Urinary bladder (tissue), 4 donors: ENCODE data around the gene TMPRSS11E. TPM values are rescaled to one million over a fixed set of nuclear protein-coding genes. Genes with fewer than 3 reads are reported as not detected.
A peak's percentile ranks its signal among the peaks of the same experiment; 100 is the strongest.
"Not testable (repeated sequence)": the region's sequence is repeated elsewhere in the genome, so short reads cannot be mapped to it uniquely, and the experiment has no call there.

ENCODE experiments used
- DNase-seq: peaks from one replicate; pipeline ENCODE4 v3.0.0-alpha.2; 2015; ENCODE audit errors: extremely low spot score
- H3K27ac ChIP-seq: one replicate; pipeline ENCODE4 v1.5.1; 2013; ENCODE audit warnings: low read depth, mild to moderate bottlenecking, moderate library complexity
- H3K36me3 ChIP-seq: one replicate; pipeline ENCODE4 v1.6.1; 2013; ENCODE audit warnings: mild to moderate bottlenecking, moderate library complexity; ENCODE audit not compliant: insufficient read depth
- H3K4me1 ChIP-seq: one replicate; pipeline ENCODE4 v1.6.1; 2013; ENCODE audit warnings: mild to moderate bottlenecking, moderate library complexity; ENCODE audit not compliant: insufficient read depth
- H3K4me3 ChIP-seq: one replicate; pipeline ENCODE4 v1.5.1; 2013; ENCODE audit warnings: low read depth, low read length
- WGBS: extraction: QIAGEN DNeasy Blood & Tissue Kit; methylation state at CpG from one replicate; pipeline ENCODE4 v1.1.7; 2013; 5-methylcytosine and 5-hydroxymethylcytosine counted together
- polyA plus RNA-seq: library from polyadenylated mRNA; stranded (reverse); fragments of 200-250 nt; gene quantifications from one replicate; pipeline ENCODE4 v1.2.3, GENCODE V29; 2013
- total RNA-seq: library from RNA; depleted of rRNA; stranded (reverse); fragments of >200 nt; gene quantifications from one replicate; pipeline ENCODE4 v1.2.3, GENCODE V29; 2014
- donor health status: healthy with polysubstance abuse.
- donor health status: healthy.

TMPRSS11E gene, protein sequence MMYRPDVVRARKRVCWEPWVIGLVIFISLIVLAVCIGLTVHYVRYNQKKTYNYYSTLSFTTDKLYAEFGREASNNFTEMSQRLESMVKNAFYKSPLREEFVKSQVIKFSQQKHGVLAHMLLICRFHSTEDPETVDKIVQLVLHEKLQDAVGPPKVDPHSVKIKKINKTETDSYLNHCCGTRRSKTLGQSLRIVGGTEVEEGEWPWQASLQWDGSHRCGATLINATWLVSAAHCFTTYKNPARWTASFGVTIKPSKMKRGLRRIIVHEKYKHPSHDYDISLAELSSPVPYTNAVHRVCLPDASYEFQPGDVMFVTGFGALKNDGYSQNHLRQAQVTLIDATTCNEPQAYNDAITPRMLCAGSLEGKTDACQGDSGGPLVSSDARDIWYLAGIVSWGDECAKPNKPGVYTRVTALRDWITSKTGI
- total RNA-seq (34.7 TPM), polyA plus RNA-seq (2.2 TPM)

DNA sequence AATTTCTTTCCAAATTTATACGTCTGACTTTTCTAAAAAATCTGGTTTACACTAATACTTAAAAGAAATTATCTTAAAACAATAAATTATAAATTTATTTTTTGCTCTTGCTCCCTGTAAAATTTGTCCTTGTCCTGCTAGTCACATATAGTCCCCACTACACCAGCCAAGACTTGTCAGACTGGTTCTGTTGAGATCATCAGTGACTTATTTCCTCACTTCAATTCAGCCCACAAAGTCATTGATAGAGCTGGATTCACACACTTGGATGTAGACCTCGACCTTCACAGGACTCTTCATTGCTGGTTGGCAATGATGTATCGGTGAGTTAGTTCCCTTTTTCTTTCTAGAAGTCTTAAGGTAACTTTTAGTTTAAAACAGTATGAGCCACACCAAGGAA lies at the start of gene TMPRSS11E:
TMPRSS11E (plus strand) TSS at position 263 of the 400 bp plus-strand sequence; CDS start at position 313, 50 bp downstream.
- DNase-seq = no peak
- whole genome bisulfite sequencing = 75% methylated on average over 3 of the region's 3 CpGs
- H3K27ac ChIP-seq = peak within 1 kb of the TSS; percentile 23
- H3K36me3 ChIP-seq = no peaks in the 10 kb centered on the region
- no peak within 1 kb of the TSS for H3K4me3 ChIP-seq
- H3K4me1 ChIP-seq = no peaks in the 10 kb centered on the region

DNA sequence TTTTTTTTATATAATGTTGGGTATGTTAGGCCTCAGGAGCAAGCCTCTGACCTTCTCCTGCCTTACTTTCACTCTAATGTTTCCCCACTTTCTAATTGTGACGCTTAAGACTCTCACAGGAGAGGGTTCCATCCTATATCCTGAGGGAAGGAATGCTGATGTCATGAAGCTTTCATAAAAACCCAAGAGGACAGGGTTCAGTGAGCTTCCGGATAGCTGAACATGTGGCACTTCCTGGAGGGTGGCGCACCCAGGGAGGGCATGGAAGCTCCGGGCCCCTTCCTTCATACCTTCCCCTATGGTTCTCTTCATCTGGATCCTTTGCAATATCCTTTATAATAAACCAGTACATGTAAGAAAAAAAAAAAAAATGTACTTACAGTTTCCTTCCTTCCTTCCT lies 48.0 kb upstream of the TMPRSS11E start:
- WGBS = 91% methylated on average over 4 of the region's 4 CpGs
- Histone ChIP-seq H3K4me1 (no peaks in the 10 kb centered on the region), H3K27ac (no peak overlapping the region), H3K4me3 (no peak overlapping the region), H3K36me3 (no peaks in the 10 kb centered on the region)
- no peak for DNase-seq

DNA sequence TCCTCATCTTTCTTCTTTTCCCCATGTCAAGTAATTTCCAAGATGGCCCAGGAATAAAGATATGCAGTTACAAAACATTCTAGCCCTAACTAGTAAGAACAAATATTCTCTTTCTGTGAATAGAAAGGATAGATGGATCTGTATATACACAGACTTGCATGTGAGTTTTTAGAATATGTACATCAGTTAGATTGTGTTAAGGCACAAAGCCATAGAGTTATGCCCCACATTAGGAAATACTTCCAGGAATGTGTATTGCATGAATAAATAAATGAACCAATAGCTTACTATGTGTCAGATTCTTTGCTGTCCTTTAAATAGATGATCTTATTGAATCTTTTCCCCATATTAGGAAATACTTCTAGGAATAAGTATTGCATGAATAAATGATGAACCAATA lies 46.0 kb upstream of the TMPRSS11E start:
- H3K4me3 ChIP-seq = no peak overlapping the region
- H3K36me3 ChIP-seq = no peaks in the 10 kb centered on the region
- DNase-seq = no peak
- no peak overlapping the region for H3K27ac ChIP-seq
- no peaks in the 10 kb centered on the region for H3K4me1 ChIP-seq

DNA sequence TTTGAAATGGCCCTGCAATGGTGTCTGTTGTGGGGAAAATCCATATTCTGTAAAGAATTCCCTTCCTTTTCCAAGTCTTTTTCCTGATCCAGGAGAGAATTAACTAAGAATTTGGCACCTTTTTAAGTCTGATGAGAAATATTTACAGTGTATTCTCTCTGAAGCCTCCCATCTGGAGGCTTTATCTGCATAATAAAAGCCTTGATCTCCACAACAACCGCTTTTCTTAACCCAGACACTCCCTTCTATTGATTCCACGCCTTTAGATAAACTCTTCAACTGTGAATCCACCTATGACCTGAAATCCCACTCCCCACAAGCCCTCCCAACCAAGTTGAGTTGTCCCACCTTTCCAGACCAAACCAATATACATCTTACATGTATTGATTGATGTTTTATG lies 43.1 kb upstream of the TMPRSS11E start:
- no peaks in the 10 kb centered on the region for H3K36me3 ChIP-seq
- DNase-seq = no peak
- H3K4me3 ChIP-seq = no peak overlapping the region
- no peak overlapping the region for H3K27ac ChIP-seq
- WGBS = 53% methylated on average over 2 of the region's 2 CpGs
- H3K4me1 ChIP-seq = no peaks in the 10 kb centered on the region

DNA sequence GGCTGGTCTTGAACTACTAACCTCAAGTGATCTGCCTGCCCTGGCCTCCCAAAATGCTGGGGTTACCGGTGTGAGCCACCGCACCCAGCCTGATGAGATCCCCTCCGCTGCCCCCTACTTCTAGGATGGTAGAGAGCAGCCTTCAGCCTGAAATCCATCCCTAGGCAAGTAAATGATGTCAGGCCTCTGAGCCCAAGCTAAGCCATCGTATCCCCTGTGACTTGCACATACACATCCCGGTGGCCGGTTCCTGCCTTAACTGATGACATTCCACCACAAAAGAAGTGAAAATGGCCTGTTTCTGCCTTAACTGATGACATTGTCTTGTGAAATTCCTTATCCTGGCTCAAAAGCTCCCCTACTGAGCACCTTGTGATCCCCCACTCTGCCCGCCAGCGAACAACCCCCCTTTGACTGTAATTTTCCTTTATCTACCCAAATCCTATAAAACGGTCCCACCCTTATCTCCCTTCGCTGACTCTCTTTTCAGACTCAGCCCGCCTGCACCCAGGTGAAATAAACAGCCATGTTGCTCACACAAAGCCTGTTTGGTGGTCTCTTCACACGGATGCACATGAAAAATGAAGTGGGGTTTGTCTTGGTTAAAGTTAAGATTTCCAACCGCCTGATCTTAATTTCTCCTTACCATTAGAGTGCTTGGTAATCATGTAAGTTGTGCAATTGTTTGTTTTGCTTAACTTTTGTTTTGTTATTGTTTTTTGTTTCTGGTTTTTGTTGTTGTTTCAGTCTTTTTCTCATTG lies 41.4 kb upstream of the TMPRSS11E start:
- not testable (repeated sequence) for H3K4me3 ChIP-seq, H3K4me1 ChIP-seq, H3K36me3 ChIP-seq, DNase-seq, H3K27ac ChIP-seq
- 67% methylated on average over 13 of the region's 13 CpGs for WGBS

DNA sequence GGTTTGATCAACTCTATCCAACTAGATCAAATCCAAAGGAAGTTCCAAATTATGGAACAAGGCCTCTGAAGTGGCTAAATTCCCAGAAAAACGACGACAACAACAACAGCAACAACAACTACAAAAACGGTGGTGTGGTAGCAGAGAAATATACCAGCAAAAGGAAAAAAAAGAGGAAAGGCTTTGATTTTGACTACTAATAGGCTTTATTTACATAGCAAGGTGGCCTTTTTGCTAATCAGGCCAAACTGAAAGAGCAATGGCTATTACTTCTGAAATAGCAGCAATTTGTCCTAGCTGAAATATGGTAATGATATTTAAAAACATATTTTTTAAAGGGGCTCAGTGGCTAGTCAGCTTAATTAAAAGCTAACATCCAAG lies 40.8 kb upstream of the TMPRSS11E start:
- no peaks in the 10 kb centered on the region for H3K36me3 ChIP-seq
- H3K4me3 ChIP-seq = no peak overlapping the region
- 32% methylated on average over 3 of the region's 3 CpGs for WGBS
- no peak for DNase-seq
- no peaks in the 10 kb centered on the region for H3K4me1 ChIP-seq
- no peak overlapping the region for H3K27ac ChIP-seq

DNA sequence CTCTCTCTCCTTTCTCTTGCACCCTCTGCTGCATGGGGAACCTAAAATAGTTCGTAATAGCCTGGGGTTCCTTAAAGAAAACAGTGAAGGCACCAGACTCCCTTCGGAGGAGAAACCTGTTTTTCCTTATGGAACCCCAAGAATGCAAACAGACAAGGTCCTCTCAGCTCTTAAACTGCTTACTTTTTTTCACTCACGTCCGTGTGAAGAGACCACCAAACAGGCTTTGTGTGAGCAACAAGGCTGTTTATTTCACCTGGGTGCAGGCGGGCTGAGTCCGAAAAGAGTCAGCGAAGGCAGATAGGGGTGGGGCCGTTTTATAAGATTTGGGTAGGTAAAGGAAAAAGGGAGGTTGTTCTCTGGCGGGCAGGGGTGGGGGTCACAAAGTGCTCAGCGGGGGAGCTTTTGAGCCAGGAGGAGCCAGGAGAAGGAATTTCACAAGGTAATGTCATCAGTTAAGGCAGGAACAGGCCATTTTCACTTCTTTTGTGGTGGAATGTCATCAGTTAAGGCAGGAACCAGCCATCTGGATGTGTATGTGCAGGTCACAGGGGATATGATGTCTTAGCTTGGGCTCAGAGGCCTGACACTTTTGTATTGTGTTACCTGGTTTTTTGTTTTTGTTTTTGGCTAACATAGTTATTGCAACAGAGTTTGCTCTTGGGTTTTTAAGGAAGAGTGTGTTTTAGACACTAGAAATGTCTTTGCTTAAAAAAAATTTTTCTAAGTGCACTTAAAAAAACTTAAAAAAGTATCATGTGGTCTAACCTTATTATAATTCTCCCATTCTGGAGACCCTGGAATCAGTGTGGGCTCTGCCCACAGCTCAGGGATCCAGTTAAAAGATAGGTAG lies 40.0 kb upstream of the TMPRSS11E start:
- H3K4me3 ChIP-seq, H3K36me3 ChIP-seq, H3K27ac ChIP-seq, DNase-seq, H3K4me1 ChIP-seq: not testable (repeated sequence)
- 48% methylated on average over 10 of the region's 10 CpGs for WGBS

DNA sequence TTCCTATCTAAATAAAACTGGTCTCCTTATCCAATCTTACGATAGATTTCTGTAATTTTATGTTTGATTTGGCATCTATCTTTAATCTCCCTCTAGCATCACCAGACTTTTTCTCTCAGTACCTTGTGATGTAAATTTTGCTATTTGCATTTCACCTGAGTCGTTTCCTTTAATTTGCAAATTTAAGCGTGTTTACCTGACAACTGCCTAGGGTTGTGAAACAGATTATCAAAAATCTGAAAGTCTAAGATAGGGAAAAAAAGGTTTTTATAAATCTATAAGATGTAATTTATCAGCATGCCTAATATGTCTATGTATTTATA lies 39.4 kb upstream of the TMPRSS11E start:
- 55% methylated on average over 3 of the region's 3 CpGs for WGBS
- Histone ChIP-seq H3K4me1 (no peaks in the 10 kb centered on the region), H3K36me3 (no peaks in the 10 kb centered on the region), H3K27ac (no peak overlapping the region), H3K4me3 (no peak overlapping the region)
- no peak for DNase-seq

DNA sequence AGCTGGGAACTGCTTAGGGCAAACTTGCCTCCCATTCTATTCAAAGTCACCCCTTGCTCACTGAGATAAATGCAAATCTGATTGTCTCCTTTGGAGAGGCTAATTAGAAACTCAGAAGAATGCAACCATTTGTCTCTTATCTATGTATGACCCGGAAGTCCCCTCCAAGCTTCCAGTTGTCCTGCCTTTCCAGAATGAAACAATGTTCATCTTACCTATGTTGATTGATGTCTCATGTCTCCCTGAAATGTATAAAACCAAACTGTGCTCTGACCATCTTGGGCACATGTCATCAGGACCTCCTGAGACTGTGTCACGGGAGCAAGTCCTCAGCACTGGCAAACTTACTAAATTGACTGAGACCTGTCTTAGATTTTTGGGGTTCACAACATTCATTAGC lies 37.1 kb upstream of the TMPRSS11E start:
- no peaks in the 10 kb centered on the region for H3K4me1 ChIP-seq
- DNase-seq = no peak
- 76% methylated on average over 2 of the region's 2 CpGs for WGBS
- H3K4me3 ChIP-seq = no peak overlapping the region
- H3K36me3 ChIP-seq = no peaks in the 10 kb centered on the region
- H3K27ac ChIP-seq = no peak overlapping the region

DNA sequence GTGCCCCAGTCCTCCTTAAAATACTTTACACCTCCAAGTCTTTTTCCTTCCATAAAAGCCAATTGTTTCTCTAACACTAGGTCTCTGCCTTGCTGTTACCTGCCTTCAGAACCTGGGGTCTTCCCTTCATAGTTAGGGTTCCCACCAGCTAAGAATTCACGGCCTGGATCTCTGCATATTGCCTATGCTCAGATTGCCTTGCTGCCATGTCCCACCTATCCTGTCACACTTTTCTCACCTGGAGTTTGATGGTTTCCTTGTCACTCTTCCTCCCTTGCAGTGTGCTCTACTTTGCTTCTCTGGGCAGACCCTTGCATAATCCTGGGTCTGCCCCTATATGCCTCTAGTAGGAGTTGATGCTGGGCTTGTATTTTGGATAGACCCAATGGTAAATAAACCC lies 36.6 kb upstream of the TMPRSS11E start:
- no peaks in the 10 kb centered on the region for H3K4me1 ChIP-seq
- no peak overlapping the region for H3K4me3 ChIP-seq
- whole genome bisulfite sequencing = 93% methylated on average over 1 of the region's 1 CpG
- no peak for DNase-seq
- H3K27ac ChIP-seq = no peak overlapping the region
- no peaks in the 10 kb centered on the region for H3K36me3 ChIP-seq

DNA sequence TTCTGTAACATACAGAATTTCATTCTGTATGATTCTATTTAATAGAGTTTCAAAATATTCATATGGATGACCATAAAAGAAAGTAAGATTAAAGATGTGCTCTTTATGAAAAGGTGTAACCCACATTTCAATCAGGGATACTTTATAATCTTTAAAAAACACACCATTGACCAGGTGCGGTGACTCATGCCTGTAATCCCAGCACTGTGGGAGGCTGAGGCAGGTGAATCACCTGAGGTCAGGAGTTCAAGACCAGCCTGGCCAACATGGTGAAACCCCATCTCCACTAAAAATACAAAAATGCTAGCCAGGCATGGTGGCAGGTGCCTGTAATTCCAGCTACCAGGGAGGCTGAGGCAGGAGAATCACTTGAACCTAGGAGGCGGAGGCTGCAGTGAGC lies 35.2 kb upstream of the TMPRSS11E start:
- H3K36me3 ChIP-seq, H3K27ac ChIP-seq, DNase-seq, H3K4me3 ChIP-seq, H3K4me1 ChIP-seq: not testable (repeated sequence)
- WGBS = 94% methylated on average over 2 of the region's 2 CpGs

DNA sequence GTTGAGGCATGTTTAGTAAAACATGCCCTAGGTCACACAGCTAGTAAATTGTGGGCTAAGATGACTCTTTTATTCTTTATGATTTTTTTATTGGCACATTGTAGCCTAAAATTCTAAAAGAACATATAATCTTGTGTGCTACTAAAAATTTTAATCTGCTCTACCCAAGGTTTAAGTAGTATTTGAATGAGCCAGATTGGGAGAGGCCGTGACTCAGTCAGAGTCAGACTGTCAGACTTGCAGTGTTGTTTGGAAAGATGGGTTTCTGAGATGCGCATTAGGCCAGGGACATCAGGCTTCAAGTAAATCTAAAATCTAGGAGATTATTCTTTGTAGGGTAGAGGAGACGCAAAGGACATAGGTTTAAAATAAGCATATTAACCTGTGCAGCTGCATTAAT lies 30.7 kb upstream of the TMPRSS11E start:
- DNase-seq = no peak
- Histone ChIP-seq H3K4me3 (no peak overlapping the region), H3K27ac (no peak overlapping the region), H3K4me1 (no peaks in the 10 kb centered on the region), H3K36me3 (no peaks in the 10 kb centered on the region)
- 25% methylated on average over 3 of the region's 3 CpGs for WGBS

DNA sequence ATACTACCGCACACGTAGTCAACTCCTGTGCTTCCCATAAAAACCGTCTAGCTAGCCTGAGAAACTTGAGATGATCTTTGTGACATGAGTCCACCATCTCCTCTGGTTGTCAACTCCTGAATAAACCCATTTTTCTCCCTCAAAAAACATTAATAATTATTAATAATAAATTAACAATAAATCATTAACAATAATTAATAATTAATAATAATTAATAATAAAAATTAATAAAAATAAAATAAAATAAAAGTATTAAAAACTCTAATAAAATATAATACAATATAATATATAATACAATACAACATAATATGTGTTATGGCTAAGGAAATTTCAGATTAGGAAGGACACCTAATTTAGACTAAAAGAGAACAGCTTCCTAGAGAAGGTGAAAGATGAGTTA lies 20.7 kb upstream of the TMPRSS11E start:
- 86% methylated on average over 3 of the region's 3 CpGs for WGBS
- no peak overlapping the region for H3K27ac ChIP-seq
- no peaks in the 10 kb centered on the region for H3K4me1 ChIP-seq
- H3K36me3 ChIP-seq = no peaks in the 10 kb centered on the region
- no peak overlapping the region for H3K4me3 ChIP-seq
- DNase-seq = no peak

DNA sequence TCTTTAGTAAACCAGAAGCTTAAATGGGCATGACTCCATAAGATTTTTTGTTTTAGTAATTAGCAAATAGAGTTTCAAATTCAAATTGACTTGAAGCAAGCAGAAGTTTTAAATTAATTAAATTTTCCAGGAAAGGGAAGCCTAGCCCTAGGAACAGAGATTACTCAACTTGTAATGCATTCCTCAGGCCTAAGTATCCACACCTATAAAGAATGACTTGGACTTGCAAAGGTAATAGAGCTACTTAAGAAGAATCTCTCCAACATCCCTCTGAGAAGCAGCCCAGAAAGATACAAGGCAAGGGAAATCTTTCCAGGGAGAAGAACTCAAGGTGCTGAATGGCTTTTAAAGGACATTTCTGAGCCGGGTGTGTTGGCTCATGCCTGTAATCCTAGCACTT lies 16.9 kb upstream of the TMPRSS11E start:
- H3K4me3 ChIP-seq = no peak overlapping the region
- no peak overlapping the region for H3K27ac ChIP-seq
- 82% methylated on average over 1 of the region's 1 CpG for WGBS
- H3K36me3 ChIP-seq = no peaks in the 10 kb centered on the region
- DNase-seq = no peak
- H3K4me1 ChIP-seq = no peaks in the 10 kb centered on the region
